HepG2 (cell line): Measurements from ENCODE around the gene NSFL1C. TPM values are rescaled to one million over a fixed set of nuclear protein-coding genes. Genes with fewer than 3 reads are reported as not detected.

Source experiments
- CTCF ChIP-seq: sonication (generic); formaldehyde crosslinking; IDR thresholded peaks from 2 replicates; pipeline ENCODE4 v1.5.0; 2020; ENCODE audit warnings: mild to moderate bottlenecking, missing genetic modification reagents, moderate library complexity
- ETV6 ChIP-seq: sonication (generic); formaldehyde crosslinking; conservative IDR thresholded peaks from 2 replicates; pipeline ENCODE4 v1.4.0; 2020; ENCODE audit warnings: missing genetic modification reagents
- HHEX ChIP-seq: IDR thresholded peaks from 2 replicates; pipeline ENCODE4 v1.6.1; 2016; ENCODE audit warnings: control low read depth
- HOXA7 ChIP-seq: sonication (generic); formaldehyde crosslinking; IDR thresholded peaks from 2 replicates; pipeline ENCODE4 v1.8.1; 2022; ENCODE audit warnings: mild to moderate bottlenecking, missing genetic modification reagents, moderate library complexity
- MBNL3 ChIP-seq: fragments of 250-450 bp; sonication (Bioruptor Pico); conservative IDR thresholded peaks from 2 replicates; pipeline ENCODE4 v1.8.0; 2022; ENCODE audit warnings: mild to moderate bottlenecking, inconsistent platforms
- MLLT10 ChIP-seq: sonication (generic); formaldehyde crosslinking; IDR thresholded peaks from 2 replicates; pipeline ENCODE4 v1.4.0; 2020; ENCODE audit warnings: missing genetic modification reagents
- NCOA1 ChIP-seq: sonication (generic); formaldehyde crosslinking; IDR thresholded peaks from 2 replicates; pipeline ENCODE4 v1.9.0; 2021; ENCODE audit warnings: missing genetic modification reagents
- PTBP1 ChIP-seq: fragments of 200-400 bp; formaldehyde crosslinking; IDR thresholded peaks from 2 replicates; pipeline ENCODE4 v1.6.1; 2018; ENCODE audit warnings: low read length, low read depth; ENCODE audit not compliant: poor library complexity, severe bottlenecking
- RARG ChIP-seq: sonication (generic); formaldehyde crosslinking; IDR thresholded peaks from 2 replicates; pipeline ENCODE4 v1.4.0; 2020; ENCODE audit warnings: low read depth, mild to moderate bottlenecking, missing genetic modification reagents
- ZFP37 ChIP-seq: sonication (generic); formaldehyde crosslinking; IDR thresholded peaks from 2 replicates; pipeline ENCODE4 v1.4.0; 2020; ENCODE audit warnings: missing genetic modification reagents, borderline replicate concordance
- ZKSCAN1 ChIP-seq: fragments of 150-350 bp; IDR thresholded peaks from 2 replicates; pipeline ENCODE4 v1.6.1; 2014; ENCODE audit warnings: low read length
- ZNF124 ChIP-seq: sonication (generic); formaldehyde crosslinking; IDR thresholded peaks from 2 replicates; pipeline ENCODE4 v1.4.0; 2020; ENCODE audit warnings: missing genetic modification reagents
- ZNF138 ChIP-seq: sonication (generic); formaldehyde crosslinking; IDR thresholded peaks from 2 replicates; pipeline ENCODE4 v1.5.0; 2020; ENCODE audit warnings: mild to moderate bottlenecking, low read depth, missing genetic modification reagents
- ZNF460 ChIP-seq: sonication (generic); formaldehyde crosslinking; IDR thresholded peaks from 2 replicates; pipeline ENCODE4 v1.5.1; 2020; ENCODE audit warnings: missing genetic modification reagents, mild to moderate bottlenecking, borderline replicate concordance
- ZNF703 ChIP-seq: sonication (generic); formaldehyde crosslinking; IDR thresholded peaks from 2 replicates; pipeline ENCODE4 v1.5.1; 2020; ENCODE audit warnings: missing genetic modification reagents, mild to moderate bottlenecking, moderate library complexity, borderline replicate concordance
- ZNF772 ChIP-seq: sonication (generic); formaldehyde crosslinking; IDR thresholded peaks from 2 replicates; pipeline ENCODE4 v1.5.0; 2020; ENCODE audit warnings: mild to moderate bottlenecking, missing genetic modification reagents
- ZNF883 ChIP-seq: sonication (generic); formaldehyde crosslinking; IDR thresholded peaks from 2 replicates; pipeline ENCODE4 v1.5.1; 2020; ENCODE audit warnings: mild to moderate bottlenecking, missing genetic modification reagents; ENCODE audit errors: not compliant biosample characterization
- polyA plus RNA-seq, 8 experiments: library from polyadenylated mRNA; depleted of rRNA in 3 of 8; stranded (reverse) in 7 of 8; unstranded in 1 of 8; fragments of >200 nt; fragmentation: Illumina TruSeq in 4 of 8; extraction: Trizol in 4 of 8; gene quantifications; 2 replicates each; pipeline versions ENCODE4 v1.2.1 to v1.2.3, GENCODE V29; 2011 to 2016; ENCODE audit warnings: low read depth in 4 of 8, missing spikeins in 1 of 8, mixed read lengths in 1 of 8; ENCODE audit not compliant: insufficient read depth in 1 of 8
- total RNA-seq, 5 experiments: library from RNA; depleted of rRNA; stranded (reverse); fragments of >200 nt; fragmentation: Illumina TruSeq; extraction: Trizol; gene quantifications; 2 replicates each; pipeline ENCODE4 v1.2.3, GENCODE V29; 2016; ENCODE audit warnings: low read depth in 1 of 5
- TF ChIP-seq, protein P1 (sequence below): sonication (generic); formaldehyde crosslinking; conservative IDR thresholded peaks from 2 replicates; pipeline ENCODE4 v1.4.0; 2020; ENCODE audit warnings: mild to moderate bottlenecking, missing genetic modification reagents, moderate library complexity
- TF ChIP-seq, protein P2 (sequence below): sonication (generic); formaldehyde crosslinking; IDR thresholded peaks from 2 replicates; pipeline ENCODE4 v1.4.0; 2020; ENCODE audit warnings: mild to moderate bottlenecking, missing genetic modification reagents
- TF ChIP-seq, protein P3 (sequence below): sonication (generic); formaldehyde crosslinking; IDR thresholded peaks from 2 replicates; pipeline ENCODE4 v1.5.0; 2020; ENCODE audit warnings: missing genetic modification reagents, mild to moderate bottlenecking, borderline replicate concordance
- TF ChIP-seq, protein P4 (sequence below): IDR thresholded peaks from 2 replicates; pipeline ENCODE4 v1.6.1; 2016; ENCODE audit warnings: low read depth

Gene NSFL1C
- total and polyA plus RNA-seq, 2 of the 13 experiments (the other 11 are each of a cell fraction or from before 2014, with no cell fraction given): 22.9 to 62.7 TPM

DNA sequence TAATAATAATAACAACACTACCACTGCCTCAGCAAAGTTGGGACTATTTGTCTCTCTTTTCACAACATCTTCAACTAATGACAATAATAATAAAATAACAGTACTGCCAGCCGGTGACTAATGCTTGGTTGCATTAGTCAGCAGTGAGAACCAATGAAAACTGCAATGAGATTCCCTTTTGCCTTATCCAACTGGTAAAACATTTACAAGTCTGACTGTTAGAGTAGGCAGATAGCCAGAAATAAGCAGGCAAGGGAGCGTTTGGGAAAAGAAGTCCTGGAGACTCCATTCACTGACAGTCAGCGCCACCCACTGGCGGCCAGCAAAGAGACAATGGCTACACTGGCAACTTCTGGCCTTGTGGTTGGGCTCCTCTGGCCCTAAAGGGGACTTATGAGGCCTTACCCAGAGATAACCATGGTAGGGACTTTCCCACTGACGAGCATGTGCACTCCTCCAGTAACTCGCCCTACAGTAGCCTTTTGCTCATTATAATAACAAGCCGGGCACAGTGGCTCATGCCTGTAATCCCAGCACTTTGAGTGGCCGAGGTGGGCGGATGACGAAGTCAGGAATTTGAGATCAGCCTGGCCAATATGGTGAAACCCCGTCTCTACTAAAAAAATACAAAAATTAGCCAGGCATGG is 3.4 kb upstream of the NSFL1C start (continued):
- TF ChIP-seq, protein P1, sequence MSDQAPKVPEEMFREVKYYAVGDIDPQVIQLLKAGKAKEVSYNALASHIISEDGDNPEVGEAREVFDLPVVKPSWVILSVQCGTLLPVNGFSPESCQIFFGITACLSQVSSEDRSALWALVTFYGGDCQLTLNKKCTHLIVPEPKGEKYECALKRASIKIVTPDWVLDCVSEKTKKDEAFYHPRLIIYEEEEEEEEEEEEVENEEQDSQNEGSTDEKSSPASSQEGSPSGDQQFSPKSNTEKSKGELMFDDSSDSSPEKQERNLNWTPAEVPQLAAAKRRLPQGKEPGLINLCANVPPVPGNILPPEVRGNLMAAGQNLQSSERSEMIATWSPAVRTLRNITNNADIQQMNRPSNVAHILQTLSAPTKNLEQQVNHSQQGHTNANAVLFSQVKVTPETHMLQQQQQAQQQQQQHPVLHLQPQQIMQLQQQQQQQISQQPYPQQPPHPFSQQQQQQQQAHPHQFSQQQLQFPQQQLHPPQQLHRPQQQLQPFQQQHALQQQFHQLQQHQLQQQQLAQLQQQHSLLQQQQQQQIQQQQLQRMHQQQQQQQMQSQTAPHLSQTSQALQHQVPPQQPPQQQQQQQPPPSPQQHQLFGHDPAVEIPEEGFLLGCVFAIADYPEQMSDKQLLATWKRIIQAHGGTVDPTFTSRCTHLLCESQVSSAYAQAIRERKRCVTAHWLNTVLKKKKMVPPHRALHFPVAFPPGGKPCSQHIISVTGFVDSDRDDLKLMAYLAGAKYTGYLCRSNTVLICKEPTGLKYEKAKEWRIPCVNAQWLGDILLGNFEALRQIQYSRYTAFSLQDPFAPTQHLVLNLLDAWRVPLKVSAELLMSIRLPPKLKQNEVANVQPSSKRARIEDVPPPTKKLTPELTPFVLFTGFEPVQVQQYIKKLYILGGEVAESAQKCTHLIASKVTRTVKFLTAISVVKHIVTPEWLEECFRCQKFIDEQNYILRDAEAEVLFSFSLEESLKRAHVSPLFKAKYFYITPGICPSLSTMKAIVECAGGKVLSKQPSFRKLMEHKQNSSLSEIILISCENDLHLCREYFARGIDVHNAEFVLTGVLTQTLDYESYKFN (CRISPR knock-in tag): peak; percentile 80
- TF ChIP-seq NCOA1: no peak
- peak; percentile 56; the same call in 1 of the 2 replicates for TF ChIP-seq ZKSCAN1
- TF ChIP-seq, protein P2, sequence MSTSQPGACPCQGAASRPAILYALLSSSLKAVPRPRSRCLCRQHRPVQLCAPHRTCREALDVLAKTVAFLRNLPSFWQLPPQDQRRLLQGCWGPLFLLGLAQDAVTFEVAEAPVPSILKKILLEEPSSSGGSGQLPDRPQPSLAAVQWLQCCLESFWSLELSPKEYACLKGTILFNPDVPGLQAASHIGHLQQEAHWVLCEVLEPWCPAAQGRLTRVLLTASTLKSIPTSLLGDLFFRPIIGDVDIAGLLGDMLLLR: no peak
- peak; percentile 98 for TF ChIP-seq ZNF124
- no peak for TF ChIP-seq MLLT10 (CRISPR knock-in tag)
- peak; percentile 28; the same call in 1 of the 2 replicates for TF ChIP-seq ETV6 (CRISPR knock-in tag)
- TF ChIP-seq, protein P3, sequence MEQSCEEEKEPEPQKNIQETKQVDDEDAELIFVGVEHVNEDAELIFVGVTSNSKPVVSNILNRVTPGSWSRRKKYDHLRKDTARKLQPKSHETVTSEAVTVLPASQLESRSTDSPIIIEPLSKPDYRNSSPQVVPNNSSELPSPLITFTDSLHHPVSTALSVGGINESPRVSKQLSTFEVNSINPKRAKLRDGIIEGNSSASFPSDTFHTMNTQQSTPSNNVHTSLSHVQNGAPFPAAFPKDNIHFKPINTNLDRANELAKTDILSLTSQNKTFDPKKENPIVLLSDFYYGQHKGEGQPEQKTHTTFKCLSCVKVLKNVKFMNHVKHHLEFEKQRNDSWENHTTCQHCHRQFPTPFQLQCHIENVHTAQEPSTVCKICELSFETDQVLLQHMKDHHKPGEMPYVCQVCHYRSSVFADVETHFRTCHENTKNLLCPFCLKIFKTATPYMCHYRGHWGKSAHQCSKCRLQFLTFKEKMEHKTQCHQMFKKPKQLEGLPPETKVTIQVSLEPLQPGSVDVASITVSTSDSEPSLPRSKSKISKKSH (CRISPR knock-in tag): no peak
- no peak for TF ChIP-seq ZNF460
- no peak for TF ChIP-seq ZNF138 (CRISPR knock-in tag)
- TF ChIP-seq HOXA7 (CRISPR knock-in tag): no peak
- TF ChIP-seq, protein P4, sequence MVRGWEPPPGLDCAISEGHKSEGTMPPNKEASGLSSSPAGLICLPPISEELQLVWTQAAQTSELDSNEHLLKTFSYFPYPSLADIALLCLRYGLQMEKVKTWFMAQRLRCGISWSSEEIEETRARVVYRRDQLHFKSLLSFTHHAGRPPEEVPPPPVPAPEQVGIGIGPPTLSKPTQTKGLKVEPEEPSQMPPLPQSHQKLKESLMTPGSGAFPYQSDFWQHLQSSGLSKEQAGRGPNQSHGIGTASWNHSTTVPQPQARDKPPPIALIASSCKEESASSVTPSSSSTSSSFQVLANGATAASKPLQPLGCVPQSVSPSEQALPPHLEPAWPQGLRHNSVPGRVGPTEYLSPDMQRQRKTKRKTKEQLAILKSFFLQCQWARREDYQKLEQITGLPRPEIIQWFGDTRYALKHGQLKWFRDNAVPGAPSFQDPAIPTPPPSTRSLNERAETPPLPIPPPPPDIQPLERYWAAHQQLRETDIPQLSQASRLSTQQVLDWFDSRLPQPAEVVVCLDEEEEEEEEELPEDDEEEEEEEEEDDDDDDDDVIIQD (CRISPR knock-in tag): peak; percentile 92
- no peak for TF ChIP-seq ZNF883 (CRISPR knock-in tag)
- TF ChIP-seq CTCF: peak; percentile 100
- TF ChIP-seq ZFP37 (CRISPR knock-in tag): no peak
- TF ChIP-seq PTBP1: no peak
- no peak for TF ChIP-seq MBNL3 (CRISPR knock-in tag)
- TF ChIP-seq ZNF703 (CRISPR knock-in tag): no peak
- no peak for TF ChIP-seq RARG
- TF ChIP-seq HHEX: no peak
- no peak for TF ChIP-seq ZNF772 (CRISPR knock-in tag)
